NCI-H2171 treated with DMSO at 0.1 percent for 48 hours (cell line): Measurements from ENCODE around the gene TRHDE.

Experiments
- DNase-seq: peaks from one replicate; lab custom pipeline; 2025; lab: John Stamatoyannopoulos, UW

The TRHDE gene

DNA sequence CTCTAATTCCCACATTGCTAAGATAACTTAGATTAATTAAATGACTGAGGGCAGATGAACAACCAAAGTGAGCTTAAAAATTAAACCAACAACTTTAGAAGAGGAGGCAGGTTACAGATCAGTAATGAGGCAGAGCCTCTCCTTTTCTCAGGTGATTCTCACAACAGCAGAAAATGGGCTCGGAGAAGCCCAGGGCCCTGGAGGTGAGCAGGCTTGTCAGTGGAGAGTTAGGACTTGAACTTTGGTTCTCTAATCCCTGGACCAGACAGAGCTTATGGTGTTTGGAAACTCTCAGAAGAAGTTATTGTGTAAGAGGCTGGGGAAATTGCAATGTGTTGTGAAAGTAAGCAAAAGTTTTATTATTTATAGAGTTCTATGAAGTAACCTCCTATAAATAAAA lies 2.8 kb downstream of the TRHDE start:
- DNase-seq: peak; percentile 36

DNA sequence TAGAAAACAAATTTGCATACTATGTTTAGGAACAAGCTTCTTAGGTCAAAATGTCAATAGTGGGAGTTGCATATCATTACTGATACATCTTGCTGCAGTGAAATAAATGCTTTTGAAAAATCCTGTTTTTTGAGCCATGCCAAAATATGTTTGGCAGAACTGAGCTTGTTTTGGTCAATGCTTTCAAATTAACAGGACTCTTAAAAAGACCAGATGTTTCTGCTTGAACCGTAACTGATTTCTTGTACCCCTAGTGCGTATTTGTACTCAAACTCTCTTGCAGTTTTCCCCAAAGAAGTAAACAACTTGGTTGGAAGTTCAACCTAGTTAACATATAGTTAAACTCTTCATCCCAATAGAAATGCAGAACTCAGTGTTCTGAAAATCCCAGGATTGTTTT lies 3.4 kb downstream of the TRHDE start:
- DNase-seq: peak; percentile 19

DNA sequence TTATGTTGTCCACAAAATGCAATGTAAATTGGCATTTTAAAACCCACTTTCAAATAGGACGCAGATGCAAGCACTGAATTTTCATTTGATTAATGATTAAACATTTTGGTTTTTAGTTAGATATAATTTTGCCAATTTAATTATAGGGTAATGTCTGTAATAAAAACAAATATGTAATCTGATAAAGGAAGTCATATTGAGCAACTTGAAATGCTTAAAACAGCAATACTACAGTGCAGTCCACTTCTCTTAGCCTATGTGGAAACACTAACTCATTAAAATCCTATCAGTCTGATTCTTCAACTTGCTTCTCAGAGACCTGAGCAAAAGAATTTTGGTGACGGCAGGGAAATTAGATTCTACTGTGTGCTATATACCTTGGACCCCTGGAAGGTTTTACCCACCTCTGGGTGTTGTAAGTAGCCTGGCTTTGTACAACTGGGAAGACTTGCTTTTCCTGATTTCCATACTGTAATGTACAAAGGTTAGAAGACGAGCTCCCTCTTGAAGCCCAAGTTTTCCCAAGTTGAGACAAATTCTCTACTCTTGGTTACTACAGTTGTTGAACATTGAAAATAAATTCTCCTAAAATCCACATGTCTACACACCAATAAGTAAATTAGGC lies 4.1 kb downstream of the TRHDE start:
- DNase-seq: peak; percentile 57

DNA sequence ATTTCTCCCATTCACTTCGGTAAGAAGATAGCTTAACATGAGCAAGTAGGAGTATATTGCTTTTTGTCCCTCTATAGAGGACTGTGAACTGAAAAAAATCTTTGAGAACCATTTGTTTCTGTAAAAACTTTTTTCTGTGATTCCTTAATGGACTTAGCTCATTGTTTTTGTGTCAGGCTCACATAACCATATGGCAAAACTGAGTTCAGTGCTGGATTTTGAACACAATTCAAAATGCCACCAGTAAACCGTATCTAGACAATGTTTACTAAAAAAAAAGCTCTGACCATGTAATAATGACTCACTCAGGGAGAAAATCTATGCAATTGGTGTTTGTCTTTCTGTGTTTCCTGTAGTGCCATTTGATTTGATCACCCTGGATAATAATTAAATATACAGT lies 5.2 kb downstream of the TRHDE start:
- peak; percentile 70 for DNase-seq

DNA sequence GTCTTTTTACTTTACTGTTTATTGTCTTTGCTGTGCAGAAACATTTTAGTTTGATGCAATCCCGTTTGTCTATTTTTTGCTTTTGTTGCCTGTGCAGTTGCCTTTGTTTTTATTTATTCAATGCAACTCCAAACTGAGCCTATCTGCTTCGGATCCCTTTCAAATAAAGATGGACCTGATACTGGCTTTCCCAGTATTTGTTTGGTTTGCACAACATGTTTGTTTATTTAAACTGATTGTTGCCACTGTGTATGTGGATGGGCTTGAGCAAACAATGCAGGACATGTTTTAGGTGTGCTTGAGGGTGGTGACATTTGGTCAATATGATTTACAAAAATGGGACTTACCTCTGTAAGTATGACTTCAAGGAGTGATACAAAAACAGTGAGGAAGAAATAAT lies 6.7 kb downstream of the TRHDE start:
- no peak for DNase-seq

DNA sequence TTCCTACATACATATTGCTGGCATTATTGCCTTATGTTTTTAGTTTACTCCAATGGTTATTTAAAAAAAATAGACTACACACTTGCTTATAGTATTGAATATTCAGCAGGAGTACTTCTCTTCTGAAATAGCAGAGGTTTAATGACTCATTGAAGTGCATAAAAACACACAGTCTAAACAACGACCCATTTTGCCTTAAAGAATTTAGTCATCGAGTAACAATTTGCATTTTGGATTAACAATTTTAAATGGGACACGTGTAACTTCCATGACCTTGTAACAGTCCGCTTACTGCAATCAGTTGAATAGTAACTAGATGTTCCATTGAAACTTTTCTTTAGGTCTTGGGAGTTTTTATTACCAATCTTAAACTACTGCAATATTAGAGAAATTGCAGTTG lies 9.0 kb downstream of the TRHDE start:
- DNase-seq: no peak

DNA sequence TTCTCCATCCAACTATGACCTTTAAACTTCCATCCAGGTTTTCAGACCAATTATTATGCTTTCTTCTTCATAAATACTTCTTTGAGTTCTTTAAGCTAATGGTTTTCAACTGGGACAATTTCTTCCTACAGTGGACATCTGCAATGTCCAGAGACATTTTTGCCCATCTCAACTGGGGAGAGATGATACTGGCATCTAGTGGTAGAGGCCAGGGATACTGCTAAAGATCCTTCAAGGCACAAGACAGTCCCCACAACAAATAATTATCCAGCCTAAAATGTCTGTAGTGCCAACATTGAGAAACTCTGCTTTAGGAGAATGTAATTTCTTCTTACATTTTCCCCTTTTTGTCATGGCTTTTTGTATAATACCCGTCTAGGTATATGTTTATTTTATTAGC lies 10.6 kb downstream of the TRHDE start:
- DNase-seq: no peak

DNA sequence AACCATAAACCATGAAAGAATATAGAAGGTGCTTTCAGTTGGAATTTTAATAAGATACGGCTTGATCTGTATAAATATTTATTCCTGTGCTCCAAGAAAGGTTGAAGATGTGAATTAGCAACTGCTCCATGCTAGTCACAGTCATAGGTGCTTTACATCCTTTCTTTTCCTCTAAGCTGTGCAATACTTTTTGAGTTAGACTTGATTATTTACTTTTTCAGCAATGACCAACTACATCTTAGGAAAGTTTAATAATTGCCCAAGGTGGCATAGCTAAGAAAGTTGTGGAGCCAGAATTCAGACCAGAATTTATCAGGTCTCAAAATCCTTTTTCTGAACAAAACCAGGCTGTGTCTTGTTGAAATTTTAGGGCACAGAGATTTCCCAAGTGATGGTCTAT lies 13.7 kb downstream of the TRHDE start:
- DNase-seq: no peak

DNA sequence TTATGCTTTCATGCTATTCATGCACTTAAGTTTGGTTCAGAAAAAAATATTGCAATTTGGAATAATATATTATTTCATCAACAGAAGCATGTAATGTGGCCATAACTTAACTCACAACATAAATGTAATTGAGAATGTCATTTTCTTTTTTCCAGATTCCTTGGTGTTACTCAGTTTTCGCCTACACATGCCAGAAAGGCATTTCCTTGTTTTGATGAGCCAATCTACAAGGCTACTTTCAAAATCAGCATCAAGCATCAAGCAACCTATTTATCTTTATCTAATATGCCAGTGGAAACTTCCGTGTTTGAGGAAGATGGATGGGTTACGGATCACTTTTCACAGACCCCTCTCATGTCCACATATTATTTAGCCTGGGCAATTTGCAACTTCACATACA lies 14.4 kb downstream of the TRHDE start:
- no peak for DNase-seq

DNA sequence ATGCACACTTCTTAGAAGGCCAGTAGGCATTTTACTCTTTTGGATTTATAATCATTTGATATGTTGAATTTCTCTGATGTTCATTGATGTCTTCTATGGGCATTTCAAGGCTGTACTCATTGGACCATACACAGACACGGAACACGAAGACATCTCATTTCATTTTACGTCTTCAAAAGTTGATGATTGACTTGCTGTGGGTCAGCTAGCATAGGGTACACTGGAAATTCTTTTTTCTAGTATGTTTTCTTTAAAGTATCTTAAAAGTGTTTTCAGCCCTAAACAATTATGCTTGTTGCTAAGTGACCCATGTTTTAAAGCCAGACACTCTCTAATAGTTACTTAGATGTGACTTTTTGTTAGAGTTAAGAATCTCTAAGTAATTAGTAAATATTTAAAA lies 16.3 kb downstream of the TRHDE start:
- DNase-seq: no peak

DNA sequence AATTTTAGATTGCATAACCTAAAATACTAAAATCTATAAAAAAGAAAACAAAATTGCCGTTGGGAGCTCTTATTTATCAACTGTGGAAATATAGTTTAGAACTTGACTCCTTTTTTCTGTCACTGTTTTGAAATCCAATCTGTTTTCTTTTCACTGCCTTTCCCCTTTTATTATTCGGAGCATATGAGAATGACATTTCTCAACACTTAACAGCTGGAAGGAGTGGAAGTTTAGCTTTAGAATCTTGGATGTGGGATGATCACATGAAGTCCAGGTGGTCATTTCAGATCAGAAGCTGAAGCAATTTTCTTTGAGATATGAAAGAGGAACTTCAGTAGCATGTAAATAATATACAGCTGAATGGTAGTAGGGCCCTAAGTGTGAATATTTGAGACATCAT lies 16.7 kb downstream of the TRHDE start:
- DNase-seq: peak; percentile 31

DNA sequence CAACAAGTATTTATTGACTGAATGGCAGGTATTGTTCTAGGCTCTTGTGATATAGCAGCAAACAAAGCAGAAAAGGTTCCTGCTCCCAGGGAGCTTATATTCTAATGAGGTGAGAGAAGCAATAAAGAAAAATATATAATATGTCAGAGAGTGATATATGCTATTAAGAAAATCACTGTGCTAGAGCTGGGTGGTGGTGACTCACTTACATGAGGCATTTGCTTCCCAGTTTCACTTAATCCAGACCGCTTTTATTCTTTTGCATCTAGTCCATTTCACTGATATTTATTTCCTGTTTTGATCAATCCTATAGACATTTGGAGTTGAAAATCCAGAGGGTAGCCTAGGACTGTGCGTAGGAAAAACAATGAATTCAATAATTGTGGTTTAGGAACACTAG lies 17.5 kb downstream of the TRHDE start:
- DNase-seq: no peak

DNA sequence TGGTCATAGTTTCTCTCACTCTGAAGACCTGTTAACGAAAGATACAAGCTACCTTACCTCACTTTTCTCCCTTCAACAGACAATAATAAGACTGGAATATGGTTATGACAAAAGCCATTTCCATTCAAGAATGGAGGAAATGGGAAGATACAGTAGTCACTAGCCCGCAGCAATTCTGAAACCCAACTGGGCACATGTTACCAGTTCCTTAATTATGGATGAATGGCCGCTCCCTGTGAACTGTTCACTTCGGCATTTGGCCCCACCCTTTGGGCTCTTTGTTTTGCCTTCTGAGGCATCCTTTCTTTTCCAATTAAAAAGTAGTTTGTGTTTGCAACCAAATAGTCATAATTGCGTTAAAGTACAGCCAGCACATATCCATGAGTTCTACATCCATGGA lies 19.0 kb downstream of the TRHDE start:
- no peak for DNase-seq

DNA sequence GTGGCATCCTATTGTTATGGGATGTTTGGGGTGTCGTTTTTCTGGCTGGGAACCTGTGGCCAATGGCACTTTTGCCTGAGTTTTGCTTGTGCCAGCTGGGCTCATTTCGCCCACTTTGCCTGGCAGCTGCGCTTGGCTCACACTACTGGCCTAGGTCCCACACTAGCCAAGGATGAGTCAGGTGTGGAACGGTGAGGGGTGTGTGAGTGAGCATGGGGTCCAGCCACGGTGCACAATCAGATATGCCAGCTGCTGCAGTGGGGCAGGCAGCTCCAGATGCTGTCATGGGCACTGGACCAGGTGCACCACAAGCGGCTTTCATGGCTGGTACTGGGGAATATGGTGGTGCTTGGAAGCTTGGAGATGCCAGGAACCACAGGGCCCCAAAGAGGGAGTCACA lies 21.5 kb downstream of the TRHDE start:
- DNase-seq: no peak

DNA sequence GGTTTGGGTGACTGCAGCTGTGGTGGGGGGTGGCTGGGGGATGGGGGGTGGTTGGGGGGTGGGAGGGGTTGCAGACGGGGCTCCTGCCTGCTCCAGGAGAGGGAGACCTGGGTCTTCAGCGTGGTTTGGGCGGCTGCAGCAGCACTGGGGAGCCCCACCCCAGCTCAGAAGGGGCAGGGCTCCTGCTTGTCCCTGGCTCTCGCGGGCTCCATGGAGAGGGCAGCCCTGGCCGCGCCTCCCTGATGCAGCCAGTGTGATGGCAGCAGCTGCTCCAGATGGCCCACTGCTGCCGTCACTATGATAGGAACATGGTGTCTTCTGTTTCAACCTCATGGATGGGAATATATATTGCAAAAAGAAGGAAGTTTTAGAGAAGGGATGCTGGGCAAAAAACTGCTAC lies 22.9 kb downstream of the TRHDE start:
- no peak for DNase-seq

DNA sequence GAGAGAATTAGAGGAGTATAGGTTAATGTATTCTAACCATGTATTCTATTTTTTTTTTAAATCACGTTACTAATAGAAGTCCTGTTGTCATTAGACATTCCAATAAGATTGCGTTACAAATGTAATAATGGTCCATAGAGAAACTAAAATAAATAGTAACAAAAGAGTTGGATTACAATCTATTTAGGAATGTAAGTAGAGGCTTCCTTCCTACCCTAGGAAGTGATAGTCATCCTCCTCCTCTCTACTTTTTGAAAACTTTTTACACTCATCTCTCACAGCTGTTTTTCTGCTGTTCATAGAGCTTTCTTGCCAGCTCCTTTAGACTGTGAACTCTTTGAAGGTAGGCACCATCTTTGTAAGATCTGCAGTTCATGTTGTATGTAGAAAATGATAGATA lies 23.6 kb downstream of the TRHDE start:
- DNase-seq: no peak

DNA sequence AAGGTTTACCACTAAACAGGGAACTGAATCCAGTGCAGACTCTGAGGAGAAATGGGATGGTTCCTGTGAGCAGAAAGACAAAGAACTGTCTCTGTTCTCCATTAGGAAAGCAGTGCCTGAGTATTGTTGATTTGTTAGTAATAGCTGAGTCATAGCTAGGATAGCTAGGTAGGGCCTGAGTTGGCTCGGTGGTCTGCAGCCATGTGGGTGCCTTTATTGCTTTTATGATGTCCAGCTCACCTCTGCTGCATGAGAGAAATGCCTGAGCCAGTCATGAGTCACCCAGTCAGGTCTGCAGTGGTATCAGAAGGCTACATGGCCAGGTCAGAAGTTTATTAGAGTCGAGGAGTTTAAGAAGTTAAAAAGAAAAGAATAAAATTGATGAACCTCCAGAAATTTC lies 24.2 kb downstream of the TRHDE start:
- no peak for DNase-seq

DNA sequence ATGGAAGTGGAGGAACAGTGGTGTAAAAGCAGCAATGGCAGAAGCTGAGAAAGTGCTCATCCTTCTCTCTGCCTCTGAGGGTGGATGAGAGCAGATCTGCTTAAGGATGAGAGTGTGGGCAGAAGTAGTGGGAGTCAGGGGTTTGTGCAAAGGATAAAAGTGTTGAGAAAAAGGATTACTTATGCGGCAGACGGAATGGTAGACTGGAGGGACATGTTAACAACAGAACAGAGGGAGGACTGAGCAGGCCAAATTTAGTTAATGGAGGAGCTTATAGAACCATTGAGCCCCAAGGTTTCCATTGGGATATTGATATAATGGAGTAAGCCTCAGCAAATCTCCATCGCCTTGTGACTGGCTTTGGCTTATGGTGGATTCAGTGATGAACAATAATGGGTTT lies 25.5 kb downstream of the TRHDE start:
- DNase-seq: no peak

DNA sequence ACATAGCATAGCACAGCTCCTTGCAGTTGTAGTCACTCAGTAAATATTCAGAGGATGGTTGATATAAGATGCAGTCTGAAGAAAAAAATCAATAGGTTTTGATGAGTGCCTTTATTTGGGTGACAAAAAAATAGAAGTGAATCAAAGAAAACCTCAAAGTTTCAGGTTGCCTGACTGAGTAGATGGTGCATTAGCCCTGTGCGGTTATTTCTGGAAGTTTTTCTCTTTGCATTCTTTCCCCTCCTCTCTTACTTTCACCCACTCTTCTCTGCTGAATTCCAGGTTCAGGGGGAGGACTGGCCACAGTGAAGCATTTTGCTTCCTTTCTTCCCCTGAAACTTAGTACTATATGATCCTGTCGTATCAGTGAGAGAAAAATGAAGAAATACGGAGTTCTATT lies 28.6 kb downstream of the TRHDE start:
- no peak for DNase-seq

DNA sequence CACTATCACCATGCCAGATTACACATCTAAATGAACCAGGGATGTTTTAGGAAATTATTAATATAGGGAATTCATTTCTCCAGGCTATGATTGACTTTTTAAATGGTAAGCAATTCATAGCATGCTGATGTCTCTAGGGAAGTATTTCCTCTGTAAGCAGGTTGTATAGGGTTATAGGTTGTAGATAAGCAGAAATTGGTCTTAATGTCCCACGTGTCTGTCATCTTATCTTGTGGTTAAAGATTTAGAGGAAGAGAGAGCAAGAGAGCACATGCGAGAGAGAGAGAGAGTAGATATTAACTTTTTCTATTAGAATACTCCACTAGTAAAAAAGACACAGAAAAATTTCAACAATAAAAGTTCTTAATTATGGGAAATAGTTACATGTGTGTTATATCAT lies 32.6 kb downstream of the TRHDE start:
- DNase-seq: no peak

DNA sequence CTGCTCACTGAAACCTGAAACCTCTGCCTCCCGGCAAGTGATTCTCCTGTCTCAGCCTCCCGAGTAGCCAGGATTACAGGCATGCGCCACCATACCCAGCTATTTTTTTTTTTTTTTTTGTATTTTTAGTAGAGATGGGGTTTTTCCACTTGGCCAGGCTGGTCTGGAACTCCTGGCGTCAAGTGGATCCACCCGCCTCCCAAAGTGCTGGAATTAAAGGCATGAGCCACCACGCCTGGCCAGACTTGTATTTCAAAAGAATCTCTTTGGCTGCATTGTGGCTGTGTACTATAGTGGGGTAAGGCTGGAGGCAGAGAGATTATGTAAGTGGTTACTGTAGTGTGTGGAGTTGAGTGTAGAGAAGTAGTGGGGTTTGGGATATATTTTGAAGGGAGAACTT lies 35.1 kb downstream of the TRHDE start:
- no peak for DNase-seq

DNA sequence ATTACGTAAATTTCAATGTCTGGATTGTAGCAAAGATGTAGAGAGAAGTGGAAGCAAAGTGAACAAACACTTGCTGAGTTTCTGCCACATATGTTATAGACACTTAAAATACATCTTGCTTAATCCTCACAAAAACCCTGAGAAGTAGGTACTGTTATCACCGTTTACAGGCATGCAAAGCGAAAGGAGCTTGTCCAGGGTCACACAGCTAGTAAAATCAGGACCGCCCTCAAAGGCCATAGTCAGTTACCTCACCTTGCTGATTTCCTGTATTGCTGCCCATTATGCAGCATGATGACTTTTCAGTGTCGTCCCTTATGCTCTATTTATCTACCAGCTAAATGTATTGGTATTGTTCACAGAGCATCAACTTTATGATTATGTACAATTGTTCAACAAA lies 39.8 kb downstream of the TRHDE start:
- DNase-seq: no peak

DNA sequence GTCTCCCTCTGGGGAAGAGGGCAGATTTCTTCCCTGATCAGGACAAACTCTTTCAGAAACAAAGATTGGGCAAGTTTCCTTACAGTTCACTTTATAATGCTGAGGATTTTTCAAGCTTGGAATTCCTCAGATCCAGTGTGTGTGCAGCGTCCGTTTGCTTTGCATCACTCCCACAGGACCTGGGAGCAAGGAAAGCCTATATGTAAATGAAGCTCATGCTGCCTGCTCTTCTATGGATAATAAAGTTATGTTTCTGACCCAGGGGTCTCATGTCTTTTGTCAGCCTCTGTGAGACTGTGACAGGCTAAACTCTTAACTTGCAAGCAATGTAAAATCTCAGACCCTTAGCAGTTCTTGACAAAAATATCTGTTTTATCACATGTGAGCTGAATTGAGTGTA lies 41.6 kb downstream of the TRHDE start:
- no peak for DNase-seq

DNA sequence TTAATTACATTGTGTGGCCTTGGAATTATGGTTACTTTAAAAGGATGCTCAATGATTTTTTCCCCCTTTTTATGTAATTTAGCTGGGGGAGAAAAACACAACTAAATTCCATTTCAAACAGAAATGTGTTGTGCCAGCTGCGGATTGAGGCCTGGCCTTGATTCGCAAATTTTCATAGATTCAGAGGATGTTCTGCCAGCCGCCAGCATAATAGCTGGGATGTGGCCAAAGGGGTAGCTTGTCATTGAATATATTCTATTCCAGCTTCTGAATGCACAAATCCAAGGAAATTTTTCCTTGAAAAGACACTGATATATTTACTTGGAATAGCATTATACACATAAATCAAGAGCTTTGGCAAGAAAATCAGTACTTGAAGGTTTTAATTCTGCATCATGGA lies 43.7 kb downstream of the TRHDE start:
- DNase-seq: no peak

DNA sequence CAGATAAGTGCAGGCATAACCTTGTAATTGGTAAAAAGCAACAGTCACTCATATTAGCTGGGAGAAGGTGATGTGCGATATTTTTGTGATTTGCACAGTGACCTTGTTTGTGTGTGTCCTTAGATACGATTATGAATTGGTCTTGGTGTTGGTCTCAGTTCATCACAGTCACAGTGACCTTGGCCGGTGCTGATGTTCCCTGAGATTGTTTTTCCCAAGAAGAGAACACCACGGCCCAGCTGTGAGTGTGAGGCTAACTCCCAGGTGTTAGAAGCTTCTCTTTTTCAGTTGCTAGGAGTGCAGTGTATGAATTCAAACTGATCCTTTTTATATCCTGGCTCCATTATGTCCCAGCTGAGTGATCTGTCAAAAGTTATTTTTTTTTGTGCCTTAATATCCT lies 46.2 kb downstream of the TRHDE start:
- no peak for DNase-seq
